BJ (cell line): ENCODE measurements around the gene C1QTNF12. TPM values are rescaled to one million over a fixed set of nuclear protein-coding genes. Genes with fewer than 3 reads are reported as not detected.
"Not testable (repeated sequence)": the region's sequence is repeated elsewhere in the genome, so short reads cannot be mapped to it uniquely, and the experiment has no call there.

Experiments used
- CTCF ChIA-PET: fragments of 350-600 bp; formaldehyde crosslinking; extraction: SDS; loops from one replicate; lab custom pipeline; 2021; ENCODE audit warnings: antibody characterized with exemption, inconsistent platforms; lab: Yijun Ruan, JAX
- POLR2A ChIA-PET: fragments of 300-600 bp; sonication (Branson Sonifier 250); formaldehyde crosslinking; extraction: SDS; loops from one replicate; lab custom pipeline; 2021; ENCODE audit warnings: antibody characterized with exemption; lab: Charles Lee
- DNase-seq: peaks from one replicate; pipeline ENCODE4 v3.0.0-alpha.2; 2011; ENCODE audit warnings: low read depth
- H3K27me3 ChIP-seq: 2 replicates; pipeline ENCODE4 v1.6.0; 2011; ENCODE audit warnings: low read length; ENCODE audit not compliant: control insufficient read depth, insufficient read depth
- H3K36me3 ChIP-seq: 2 replicates; pipeline ENCODE4 v1.5.1; 2011; ENCODE audit warnings: low read length; ENCODE audit not compliant: control insufficient read depth, insufficient read depth
- H3K4me3 ChIP-seq: 2 replicates; pipeline ENCODE4 v1.5.1; 2011; ENCODE audit warnings: low read depth, mild to moderate bottlenecking, control low read depth, low read length
- CTCF ChIP-seq: IDR thresholded peaks from 2 replicates; pipeline ENCODE4 v1.5.1; 2011; ENCODE audit warnings: low read depth, mild to moderate bottlenecking, control low read depth, inconsistent platforms, low read length, moderate library complexity; ENCODE audit not compliant: insufficient read depth
- polyA plus RNA-seq: library from polyadenylated mRNA; depleted of rRNA; stranded (reverse); fragments of >200 nt; gene quantifications from 2 replicates; pipeline ENCODE4 v1.2.3, GENCODE V29; 2011

Gene C1QTNF12
- polyA plus RNA-seq, 1 experiment, result 0.42 TPM

- Histone ChIP-seq H3K4me3 (no peak overlapping the region), H3K27me3 (no peaks in the 10 kb centered on the region), H3K36me3 (peaks cover 20% of the 10 kb centered on the region)
- no peak for TF ChIP-seq CTCF
- CTCF ChIA-PET, result interaction anchor here (2.0 to 4.6 kb wide), 2 partner anchors 132 kb away, joined by 10 to 22 read pairs; no protein-coding TSS in a partner anchor
- POLR2A ChIA-PET, result no interaction called here
- DNase-seq, result no peak
Observed at GRCh38 chr1:1253972-1254666, 7.6 kb upstream of the C1QTNF12 start.

GRCh38 chr1:1253314-1253713 is 6.8 kb upstream of the C1QTNF12 start:
- TF ChIP-seq CTCF, result no peak
- CTCF ChIA-PET, result interaction anchor here (4.6 kb wide), 1 partner anchor 131 kb away, joined by 22 read pairs; no protein-coding TSS in a partner anchor
- no peak overlapping the region for H3K4me3 ChIP-seq

GRCh38 chr1:1250786-1251284 is 4.3 kb upstream of the C1QTNF12 start:
- H3K4me3 ChIP-seq, result no peak overlapping the region
- H3K27me3 ChIP-seq, result no peaks in the 10 kb centered on the region
- POLR2A ChIA-PET, result no interaction called here
- no peak for TF ChIP-seq CTCF
- no peak for DNase-seq
- CTCF ChIA-PET, result interaction anchor here (1.1 to 4.6 kb wide), 5 partner anchors 11 to 133 kb away, joined by 4 to 22 read pairs (median 7); no protein-coding TSS in a partner anchor
- H3K36me3 ChIP-seq, result peaks cover 11% of the 10 kb centered on the region

More at GRCh38 chr1:1253314-1253713, 6.8 kb upstream of the C1QTNF12 start:
- peaks cover 16% of the 10 kb centered on the region for H3K36me3 ChIP-seq
- H3K27me3 ChIP-seq, result no peaks in the 10 kb centered on the region
- DNase-seq, result no peak
- POLR2A ChIA-PET, result no interaction called here

DNA sequence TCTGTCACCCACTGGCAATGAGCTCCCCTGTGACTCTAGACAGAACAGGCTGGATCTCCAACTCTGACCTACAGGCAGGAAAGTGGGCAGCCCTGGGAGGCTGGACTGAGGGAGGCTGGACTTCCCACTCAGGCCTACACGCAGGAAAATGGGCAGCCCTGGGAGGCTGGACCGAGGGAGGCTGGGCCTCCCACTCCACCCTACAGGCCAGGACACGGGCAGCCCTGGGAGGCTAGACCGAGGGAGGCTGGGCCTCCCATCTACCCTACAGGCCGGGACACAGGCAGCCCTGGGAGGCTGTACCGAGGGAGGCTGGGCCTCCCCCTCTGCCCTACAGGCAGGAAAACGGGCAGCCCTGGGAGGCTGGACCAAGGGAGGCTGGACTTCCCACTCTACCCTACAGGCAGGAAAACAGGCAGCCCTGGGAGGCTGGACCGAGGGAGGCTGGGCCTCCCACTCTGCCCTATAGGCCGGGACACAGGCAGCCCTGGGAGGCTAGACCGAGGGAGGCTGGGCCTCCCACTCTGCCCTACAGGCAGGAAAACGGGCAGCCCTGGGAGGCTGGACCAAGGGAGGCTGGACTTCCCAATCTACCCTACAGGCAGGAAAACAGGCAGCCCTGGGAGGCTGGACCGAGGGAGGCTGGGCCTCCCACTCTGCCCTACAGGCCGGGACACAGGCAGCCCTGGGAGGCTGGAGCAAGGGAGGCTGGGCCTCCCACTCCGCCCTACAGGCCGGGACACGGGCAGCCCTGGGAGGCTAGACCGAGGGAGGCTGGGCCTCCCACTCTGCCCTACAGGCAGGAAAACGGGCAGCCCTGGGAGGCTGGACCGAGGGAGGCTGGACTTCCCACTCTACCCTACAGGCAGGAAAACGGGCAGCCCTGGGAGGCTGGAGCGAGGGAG is 1.7 kb upstream of the C1QTNF12 start:
- H3K27me3 ChIP-seq, result not testable (repeated sequence)

GRCh38 chr1:1247341-1247913 is 905 bp upstream of the C1QTNF12 start:
- H3K27me3 ChIP-seq, result no peaks in the 10 kb centered on the region
- POLR2A ChIA-PET, result no interaction called here
- peaks cover 2% of the 10 kb centered on the region for H3K36me3 ChIP-seq
- DNase-seq, result no peak
- no peak for TF ChIP-seq CTCF
- H3K4me3 ChIP-seq, result no peak overlapping the region
- CTCF ChIA-PET, result interaction anchor here (0.7 to 2.5 kb wide), 2 partner anchors 125 to 267 kb away, joined by 3 to 10 read pairs; no protein-coding TSS in a partner anchor

More for the DNA sequence above, 1.7 kb upstream of the C1QTNF12 start:
- H3K4me3 ChIP-seq, POLR2A ChIA-PET, DNase-seq, H3K36me3 ChIP-seq: not testable (repeated sequence)
- CTCF ChIA-PET, result interaction anchor here (0.7 kb wide), 1 partner anchor 268 kb away, joined by 3 read pairs; no protein-coding TSS in a partner anchor
